MCF 10A (cell line): ENCODE measurements around the gene SDSL. TPM values are rescaled to one million over a fixed set of nuclear protein-coding genes. Genes with fewer than 3 reads are reported as not detected.

Experiments
- BruUV-seq: library from RNA; stranded (reverse); fragments of 400-500 nt; replicated peaks from 2 replicates; lab custom pipeline; 2021; lab: Mats Ljungman, UMichigan
- CTCF ChIA-PET: fragments of 300-600 bp; sonication (Branson Sonifier 250); formaldehyde crosslinking; extraction: SDS; loops from one replicate; lab custom pipeline; 2021; ENCODE audit warnings: antibody characterized with exemption, inconsistent platforms; lab: Yijun Ruan, JAX
- POLR2A ChIA-PET: fragments of 300-600, 350-650 bp; sonication (Branson Sonifier 250); formaldehyde crosslinking; extraction: SDS; loops from one replicate; lab custom pipeline; 2020; ENCODE audit warnings: antibody characterized with exemption, inconsistent platforms; lab: Yijun Ruan, JAX
- DNase-seq: peaks from one replicate; pipeline ENCODE4 v3.0.0-alpha.2; 2018; ENCODE audit not compliant: unreplicated experiment
- H3K27ac Mint-ChIP-seq: one replicate; pipeline ENCODE4 v1.8.0; 2022; ENCODE audit warnings: mild to moderate bottlenecking, low read depth, mixed read lengths; ENCODE audit not compliant: unreplicated experiment
- H3K27me3 Mint-ChIP-seq: one replicate; pipeline ENCODE4 v1.8.0; 2022; ENCODE audit warnings: mixed read lengths; ENCODE audit not compliant: insufficient read depth, unreplicated experiment
- H3K36me3 Mint-ChIP-seq: one replicate; pipeline ENCODE4 v1.8.0; 2022; ENCODE audit warnings: mild to moderate bottlenecking, moderate library complexity, mixed read lengths; ENCODE audit not compliant: insufficient read depth, unreplicated experiment
- H3K4me1 Mint-ChIP-seq: one replicate; pipeline ENCODE4 v1.8.0; 2022; ENCODE audit warnings: mixed read lengths; ENCODE audit not compliant: insufficient read depth, unreplicated experiment
- H3K4me3 Mint-ChIP-seq: one replicate; pipeline ENCODE4 v1.8.0; 2022; ENCODE audit warnings: mild to moderate bottlenecking, moderate library complexity, mixed read lengths; ENCODE audit not compliant: unreplicated experiment
- H3K9me3 Mint-ChIP-seq: one replicate; pipeline ENCODE4 v1.8.0; 2022; ENCODE audit warnings: mixed read lengths; ENCODE audit not compliant: unreplicated experiment
- CTCF ChIP-seq: fragments of 200-600 bp; IDR thresholded peaks from one replicate; pipeline ENCODE4 v1.8.0; 2022; ENCODE audit warnings: antibody characterized with exemption, mild to moderate bottlenecking; ENCODE audit not compliant: unreplicated experiment
- intact Hi-C: fragments of 100-400 bp; cut with micrococcal nuclease; formaldehyde crosslinking; loops from 2 replicates; pipeline ENCODE4 v1.14.1; 2022
- total RNA-seq: library from RNA; stranded (reverse); gene quantifications from 2 replicates; pipeline ENCODE4 v1.2.3, GENCODE V29; 2022

SDSL gene
- total RNA-seq, 1 experiment from 2014 or later, result 21.1 TPM

GRCh38 chr12:113407931-113408600 is 14.1 kb upstream of the SDSL start:
- ChIA-PET CTCF (interaction anchor here (1.1 to 2.1 kb wide), 3 partner anchors 17 to 210 kb away, joined by 5 to 9 read pairs (median 5); no protein-coding TSS in a partner anchor), POLR2A (interaction anchor here (0.9 to 1.8 kb wide), 3 partner anchors 11 to 73 kb away, joined by 3 read pairs; partner anchors contain the start of gene SDSL)
- H3K4me3 Mint-ChIP-seq, result no peak overlapping the region
- peaks cover 15% of the 10 kb centered on the region for H3K4me1 Mint-ChIP-seq
- intact Hi-C loops, result no loop called here
- H3K36me3 Mint-ChIP-seq, result no peaks in the 10 kb centered on the region
- no peak overlapping the region for H3K27ac Mint-ChIP-seq
- H3K9me3 Mint-ChIP-seq, result no peaks in the 10 kb centered on the region
- BruUV-seq, result no TSS peak
- no peak for TF ChIP-seq CTCF
- peak; percentile 53 for DNase-seq
- no peaks in the 10 kb centered on the region for H3K27me3 Mint-ChIP-seq

- ChIA-PET POLR2A (no interaction called here), CTCF (interaction anchor here (1.6 kb wide), 1 partner anchor 211 kb away, joined by 5 read pairs; no protein-coding TSS in a partner anchor)
- DNase-seq, result no peak
- Mint-ChIP-seq H3K9me3 (no peaks in the 10 kb centered on the region), H3K27ac (no peak overlapping the region), H3K36me3 (no peaks in the 10 kb centered on the region), H3K4me1 (peaks cover 15% of the 10 kb centered on the region), H3K4me3 (no peak overlapping the region), H3K27me3 (no peaks in the 10 kb centered on the region)
- intact Hi-C loops, result no loop called here
- no TSS peak for BruUV-seq
- no peak for TF ChIP-seq CTCF
Measured at GRCh38 chr12:113408756-113409298, 13.4 kb upstream of the SDSL start.

- BruUV-seq, result no TSS peak
- no peak for TF ChIP-seq CTCF
Measured at GRCh38 chr12:113409462-113410124, 12.6 kb upstream of the SDSL start.

GRCh38 chr12:113413488-113413939 is 8.7 kb upstream of the SDSL start:
- Mint-ChIP-seq H3K36me3 (no peaks in the 10 kb centered on the region), H3K4me3 (no peak overlapping the region), H3K27ac (no peak overlapping the region), H3K9me3 (no peaks in the 10 kb centered on the region), H3K4me1 (no peaks in the 10 kb centered on the region), H3K27me3 (no peaks in the 10 kb centered on the region)
- TF ChIP-seq CTCF, result no peak
- peak; percentile 46 for DNase-seq
- BruUV-seq, result no TSS peak
- POLR2A ChIA-PET, result interaction anchor here (0.8 kb wide), 1 partner anchor 9 kb away, joined by 3 read pairs; no protein-coding TSS in a partner anchor
- intact Hi-C loops, result no loop called here
- CTCF ChIA-PET, result interaction anchor here (0.7 to 3.1 kb wide), 3 partner anchors 11 to 241 kb away, joined by 4 to 15 read pairs (median 6); no protein-coding TSS in a partner anchor

More at GRCh38 chr12:113409462-113410124, 12.6 kb upstream of the SDSL start:
- ChIA-PET POLR2A (no interaction called here), CTCF (no interaction called here)
- Mint-ChIP-seq H3K36me3 (no peaks in the 10 kb centered on the region), H3K4me3 (no peak overlapping the region), H3K9me3 (no peaks in the 10 kb centered on the region), H3K27me3 (no peaks in the 10 kb centered on the region), H3K4me1 (peaks cover 8% of the 10 kb centered on the region), H3K27ac (no peak overlapping the region)
- intact Hi-C loops, result no loop called here
- DNase-seq, result no peak
